GM10847 (cell line): ENCODE results near the gene MACROD2.

ENCODE experiments used
- POLR2A ChIP-seq: IDR thresholded peaks from 2 replicates; pipeline ENCODE4 v1.6.1; 2011; ENCODE audit not compliant: insufficient read length; ENCODE audit errors: extremely low read depth

The MACROD2 gene

GRCh38 chr20:15618110-15618509 lies 1622.8 kb downstream of the MACROD2 start:
- TF ChIP-seq POLR2A: no peak

- TF ChIP-seq POLR2A: no peak
These were observed 1623.6 kb downstream of the MACROD2 start for GRCh38 chr20:15618912-15619311.

- no peak for TF ChIP-seq POLR2A
These were observed 1624.0 kb downstream of the MACROD2 start for GRCh38 chr20:15619341-15619740.

- TF ChIP-seq POLR2A: no peak
These were observed 1624.5 kb downstream of the MACROD2 start for GRCh38 chr20:15619816-15620215.

- no peak for TF ChIP-seq POLR2A
These were observed 1627.1 kb downstream of the MACROD2 start for GRCh38 chr20:15622368-15622767.

GRCh38 chr20:15623215-15623614 lies 1627.9 kb downstream of the MACROD2 start:
- TF ChIP-seq POLR2A: no peak

GRCh38 chr20:15625981-15626380 lies 1630.7 kb downstream of the MACROD2 start:
- TF ChIP-seq POLR2A: no peak

- no peak for TF ChIP-seq POLR2A
These were observed 1631.8 kb downstream of the MACROD2 start for GRCh38 chr20:15627089-15627488.

- TF ChIP-seq POLR2A: no peak
These were observed 1632.2 kb downstream of the MACROD2 start for GRCh38 chr20:15627501-15627903.

GRCh38 chr20:15628851-15629353 lies 1633.6 kb downstream of the MACROD2 start:
- TF ChIP-seq POLR2A: no peak

- TF ChIP-seq POLR2A: no peak
These were observed 1635.0 kb downstream of the MACROD2 start for GRCh38 chr20:15630360-15630759.

GRCh38 chr20:15632680-15633079 lies 1637.4 kb downstream of the MACROD2 start:
- TF ChIP-seq POLR2A: no peak

GRCh38 chr20:15634102-15634501 lies 1638.8 kb downstream of the MACROD2 start:
- TF ChIP-seq POLR2A: no peak

GRCh38 chr20:15637546-15637945 lies 1642.2 kb downstream of the MACROD2 start:
- no peak for TF ChIP-seq POLR2A

GRCh38 chr20:15637950-15638754 lies 1642.8 kb downstream of the MACROD2 start:
- TF ChIP-seq POLR2A: no peak

- TF ChIP-seq POLR2A: no peak
These were observed 1643.5 kb downstream of the MACROD2 start for GRCh38 chr20:15638816-15639215.

GRCh38 chr20:15639839-15640238 lies 1644.5 kb downstream of the MACROD2 start:
- TF ChIP-seq POLR2A: no peak
